NCI-H345 (cell line): ENCODE data around the gene SPHKAP.
"Not testable (repeated sequence)": the region's sequence is repeated elsewhere in the genome, so short reads cannot be mapped to it uniquely, and the experiment has no call there.

Experiments
- DNase-seq: peaks from one replicate; lab custom pipeline; 2025; lab: John Stamatoyannopoulos, UW

The SPHKAP gene

GRCh38 chr2:228023619-228024018, 157.9 kb downstream of the SPHKAP start:
- no peak for DNase-seq

GRCh38 chr2:228018311-228018710, 163.2 kb downstream of the SPHKAP start:
- DNase-seq = no peak

- no peak for DNase-seq
These were observed 163.7 kb downstream of the SPHKAP start for GRCh38 chr2:228017784-228018183.

DNA sequence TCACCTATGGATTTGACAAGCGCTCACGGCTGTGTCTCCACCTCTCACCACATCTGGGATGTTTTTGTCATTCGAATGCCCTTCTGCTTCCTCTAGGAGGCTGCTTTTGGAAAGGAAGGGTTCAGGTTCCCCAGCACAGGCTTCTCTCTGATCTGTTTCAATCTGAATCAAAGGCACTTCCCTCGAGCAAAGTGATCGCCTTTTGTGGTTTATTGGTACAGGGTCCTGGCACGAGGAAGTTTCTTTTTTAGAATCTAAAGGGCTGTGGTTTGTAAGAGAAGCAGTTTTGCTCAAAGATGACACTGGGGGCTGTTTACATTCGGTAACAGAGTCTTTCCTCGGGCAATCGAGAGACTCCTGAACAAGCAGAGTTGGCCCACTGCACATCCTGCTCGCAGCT, 165.1 kb downstream of the SPHKAP start:
- DNase-seq = no peak

- DNase-seq = no peak
These were observed 165.7 kb downstream of the SPHKAP start for GRCh38 chr2:228015741-228016140.

- no peak for DNase-seq
These were observed 185.1 kb downstream of the SPHKAP start for GRCh38 chr2:227996366-227996765.

- DNase-seq = no peak
These were observed 190.6 kb downstream of the SPHKAP start for GRCh38 chr2:227990937-227991336.

DNA sequence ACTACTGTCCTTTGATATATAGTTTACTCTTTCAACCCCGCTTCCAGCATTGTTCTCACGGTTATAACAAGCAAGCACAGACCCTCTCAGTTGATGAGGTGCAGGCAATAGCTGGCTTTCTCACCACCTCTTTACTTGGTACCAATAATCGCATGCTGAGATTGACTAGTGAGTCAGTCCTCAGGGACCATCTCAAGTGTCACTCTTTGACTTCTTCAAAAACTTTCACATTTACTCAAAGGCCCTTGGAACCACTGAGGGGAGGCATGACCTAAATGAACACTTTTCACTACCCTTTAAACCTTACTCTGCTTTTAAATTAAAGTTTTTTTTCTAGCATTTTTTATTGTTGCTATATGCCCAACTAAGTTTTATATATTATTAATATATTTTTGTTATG, 208.2 kb downstream of the SPHKAP start:
- DNase-seq = peak; percentile 43

GRCh38 chr2:227971619-227972230, 209.8 kb downstream of the SPHKAP start:
- DNase-seq = peak; percentile 83

- no peak for DNase-seq
These were observed 221.2 kb downstream of the SPHKAP start for GRCh38 chr2:227960317-227960716.

- DNase-seq = no peak
These were observed 238.5 kb downstream of the SPHKAP start for GRCh38 chr2:227942965-227943364.

- DNase-seq = no peak
These were observed 239.5 kb downstream of the SPHKAP start for GRCh38 chr2:227942021-227942420.

DNA sequence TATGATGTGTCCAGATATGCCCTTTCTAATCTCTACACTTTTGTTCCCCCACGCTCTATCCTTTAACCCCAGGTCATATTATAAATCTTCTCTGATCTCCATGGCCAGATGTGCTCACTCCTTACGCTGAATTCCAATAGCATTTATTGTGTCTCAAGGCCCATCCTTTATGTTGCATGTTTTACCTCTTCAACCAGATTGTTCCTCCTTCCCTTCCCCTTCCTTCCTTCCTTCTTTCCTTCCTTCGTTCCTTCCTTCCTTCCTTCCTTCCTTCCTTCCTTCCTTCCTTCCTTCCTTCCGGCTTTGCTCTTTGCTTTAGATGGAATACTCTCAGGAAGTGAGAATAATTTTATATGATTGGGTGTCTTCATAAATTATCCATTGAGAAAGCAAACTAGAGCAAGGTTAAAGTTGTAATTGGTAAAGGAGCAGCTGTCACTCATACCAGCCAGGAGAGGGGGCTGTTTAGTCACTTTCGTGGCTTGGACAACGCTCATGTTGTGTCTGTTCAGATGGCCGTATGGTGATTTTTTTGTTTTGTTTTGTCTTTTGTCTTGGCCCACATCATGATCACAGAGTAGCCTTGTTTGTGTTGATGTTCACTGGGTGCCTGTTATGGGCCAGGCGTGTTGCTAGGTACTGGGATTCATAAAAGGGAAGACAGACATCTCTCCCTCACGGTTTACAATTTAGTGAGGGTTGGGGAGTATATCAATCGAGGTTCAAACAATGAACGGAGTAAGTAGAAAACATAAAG, 242.0 kb downstream of the SPHKAP start:
- peak; percentile 76 for DNase-seq

- DNase-seq = not testable (repeated sequence)
These were observed 245.2 kb downstream of the SPHKAP start for GRCh38 chr2:227936249-227936648.

DNA sequence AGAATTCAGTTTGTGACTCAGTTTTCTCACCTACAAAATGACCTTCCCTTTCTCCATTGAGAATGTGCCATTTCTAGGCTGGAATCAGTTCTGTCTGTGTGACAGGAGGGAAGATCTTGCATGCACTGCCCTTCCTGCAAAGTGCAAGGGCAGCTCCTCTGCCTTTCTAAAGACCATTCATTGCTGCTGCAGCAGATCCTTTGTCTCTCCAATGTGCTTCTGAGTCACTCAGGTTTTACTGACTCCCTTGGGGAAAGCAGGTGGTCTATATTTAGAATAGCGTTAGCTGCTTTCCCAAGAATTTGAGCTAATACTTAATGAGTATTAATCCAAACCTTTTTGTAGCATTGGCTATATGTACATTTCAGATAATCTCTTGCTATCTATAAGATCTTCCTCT, 247.6 kb downstream of the SPHKAP start:
- peak; percentile 38 for DNase-seq

DNA sequence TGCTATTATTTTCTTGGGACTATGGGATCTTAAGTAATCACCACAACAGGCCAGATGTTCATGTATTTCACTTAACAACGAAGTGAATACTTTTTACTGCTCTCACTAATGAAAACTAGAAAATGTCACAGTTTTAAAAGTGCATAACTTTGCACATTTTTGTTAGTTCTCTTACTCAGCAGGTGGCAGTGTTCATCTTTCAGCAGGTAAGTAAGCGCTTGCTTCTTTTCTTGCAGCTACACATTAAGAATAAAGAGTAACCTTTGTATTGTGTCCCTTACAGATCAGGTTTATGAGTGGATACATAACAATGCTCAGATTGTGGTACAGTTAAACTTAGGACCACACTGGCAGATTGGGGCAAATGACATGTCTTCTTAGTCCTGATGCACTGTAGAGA, 249.1 kb downstream of the SPHKAP start:
- no peak for DNase-seq

GRCh38 chr2:227932001-227932400, 249.5 kb downstream of the SPHKAP start:
- DNase-seq = no peak
